Large intestine (tissue), 3 donors: ENCODE results near the gene CNPY1. TPM values are rescaled to one million over a fixed set of nuclear protein-coding genes. Genes with fewer than 3 reads are reported as not detected.

Source experiments
- DNase-seq, 2 donors: peaks; one replicate each; pipeline versions ENCODE4 v3.0.0 to v3.0.0-alpha.2; 2013
- H3K27ac ChIP-seq: one replicate; pipeline ENCODE4 v1.5.1; 2013; ENCODE audit warnings: low read length
- H3K27me3 ChIP-seq: 2 replicates; pipeline ENCODE4 v1.6.1; 2013; ENCODE audit warnings: low read length; ENCODE audit not compliant: control insufficient read depth, insufficient read depth
- H3K36me3 ChIP-seq: 2 replicates; pipeline ENCODE4 v1.6.1; 2013; ENCODE audit warnings: low read length; ENCODE audit not compliant: control insufficient read depth, insufficient read depth
- H3K4me1 ChIP-seq: one replicate; pipeline ENCODE4 v1.6.1; 2013; ENCODE audit warnings: low read length; ENCODE audit not compliant: control insufficient read depth, insufficient read depth
- H3K4me3 ChIP-seq: one replicate; pipeline ENCODE4 v1.5.1; 2013; ENCODE audit warnings: low read length
- H3K9me3 ChIP-seq: one replicate; pipeline ENCODE4 v1.6.1; 2013; ENCODE audit warnings: mild to moderate bottlenecking, low read depth, low read length, moderate library complexity; ENCODE audit not compliant: control insufficient read depth
- WGBS: methylation state at CpG from one replicate; pipeline ENCODE4 v1.1.5; 2013; ENCODE audit warnings: low lambda C conversion rate; ENCODE audit not compliant: insufficient coverage; 5-methylcytosine and 5-hydroxymethylcytosine counted together
- polyA plus RNA-seq: library from polyadenylated mRNA; unstranded; fragments of 120-200 nt; gene quantifications from one replicate; pipeline ENCODE4 v1.2.1, GENCODE V29; 2013

CNPY1 gene
- polyA plus RNA-seq, 1 donor: not detected

DNA sequence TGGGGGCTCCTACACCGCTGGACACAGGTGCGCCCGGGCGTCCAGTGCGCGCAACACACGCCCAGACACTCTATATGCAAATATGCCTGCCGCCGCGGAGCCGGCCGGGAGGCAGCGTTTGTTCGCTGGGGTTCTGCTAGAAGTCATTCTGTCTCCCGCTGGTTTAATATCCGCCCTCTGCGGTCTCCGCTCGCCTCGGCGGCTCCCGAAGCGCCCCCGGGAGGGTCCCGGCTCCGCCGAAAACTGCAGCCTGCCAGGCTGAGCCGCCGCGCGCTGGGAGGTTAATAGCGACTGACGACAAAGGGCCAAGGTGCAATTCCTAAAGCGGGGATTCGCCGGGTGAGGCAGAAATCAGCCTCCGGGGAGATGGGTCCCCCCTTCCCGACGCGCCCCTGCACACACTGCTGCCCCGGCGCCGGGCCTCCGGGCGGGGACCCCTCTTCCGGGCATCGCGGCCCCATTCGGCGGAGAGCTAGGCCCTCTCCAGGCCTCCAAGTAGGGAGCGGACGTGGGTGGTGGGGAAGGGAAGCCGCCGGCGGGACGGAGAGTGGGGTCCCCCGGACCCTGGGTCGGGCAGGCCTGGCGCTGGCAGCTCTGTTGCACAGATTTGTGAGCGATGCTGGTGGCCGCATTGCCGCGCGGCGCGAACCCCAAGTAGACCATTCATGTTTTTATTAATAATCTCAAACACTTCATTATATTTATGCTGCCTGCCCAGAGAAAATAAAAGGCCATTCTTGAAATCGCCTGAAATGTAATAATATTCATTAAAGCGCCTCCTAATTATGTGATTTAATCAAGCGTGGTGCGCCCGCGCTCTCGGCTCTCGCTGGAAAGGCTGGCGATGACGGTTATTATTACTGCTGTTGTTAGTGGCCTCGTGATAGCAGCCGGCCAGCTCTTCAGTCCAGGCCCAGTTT, 79.3 kb downstream of the CNPY1 start:
- peak in 1 of 2 donors; percentile 44 for DNase-seq
- Histone ChIP-seq H3K27ac (no peak overlapping the region), H3K27me3 (peaks cover 96% of the 10 kb centered on the region), H3K4me3 (no peak overlapping the region), H3K4me1 (peaks cover 5% of the 10 kb centered on the region), H3K36me3 (no peaks in the 10 kb centered on the region), H3K9me3 (peaks cover 17% of the 10 kb centered on the region)
- WGBS: 0% methylated on average over 1 of the region's 78 CpGs

DNA sequence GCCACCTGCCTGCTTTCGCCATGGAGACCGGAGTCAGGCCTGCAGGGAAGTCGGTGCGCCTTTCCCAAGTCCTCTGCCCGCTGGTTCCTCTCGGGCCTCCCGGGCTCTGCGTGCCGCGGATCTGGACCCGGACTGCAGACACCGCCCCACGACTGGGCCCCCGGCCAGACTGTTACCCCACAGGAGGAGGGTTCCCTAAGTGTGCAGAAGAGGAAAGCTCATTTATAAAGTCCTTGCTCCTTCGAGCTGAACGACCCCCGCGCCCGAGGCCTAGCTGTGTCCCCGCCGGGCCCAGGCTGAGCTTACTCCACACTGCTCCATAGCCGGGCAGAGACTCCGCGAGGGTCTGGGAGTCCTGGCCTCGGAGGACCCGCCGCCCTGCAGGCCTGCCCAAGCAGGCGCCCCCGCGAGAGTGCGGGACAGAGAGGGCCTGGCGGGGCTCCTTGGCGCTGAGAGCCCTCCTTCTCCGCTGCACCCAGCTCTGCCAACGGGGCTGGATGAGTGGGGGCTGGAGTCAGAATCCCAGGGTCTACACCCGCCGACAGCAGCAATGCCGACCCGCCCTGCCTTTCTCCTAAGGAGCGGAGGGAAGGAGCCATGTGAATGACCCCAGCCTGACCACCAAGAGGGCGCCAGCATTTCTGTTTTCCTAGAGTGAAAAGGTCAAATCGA, 80.1 kb downstream of the CNPY1 start:
- Histone ChIP-seq H3K36me3 (no peaks in the 10 kb centered on the region), H3K9me3 (peaks cover 17% of the 10 kb centered on the region), H3K4me1 (peaks cover 5% of the 10 kb centered on the region), H3K27ac (no peak overlapping the region), H3K4me3 (no peak overlapping the region), H3K27me3 (peaks cover 96% of the 10 kb centered on the region)
- no peak for DNase-seq
- no CpG with 5 or more reads among the region's 42 CpGs for WGBS

- H3K36me3 ChIP-seq: no peaks in the 10 kb centered on the region
- H3K27ac ChIP-seq: no peak overlapping the region
- H3K9me3 ChIP-seq: peaks cover 20% of the 10 kb centered on the region
- 3% methylated on average over 5 of the region's 9 CpGs for WGBS
- peaks cover 5% of the 10 kb centered on the region for H3K4me1 ChIP-seq
- no peak for DNase-seq
- H3K4me3 ChIP-seq: no peak overlapping the region
- peaks cover 96% of the 10 kb centered on the region for H3K27me3 ChIP-seq
These were observed 80.6 kb downstream of the CNPY1 start for GRCh38 chr7:155465761-155466141.

DNA sequence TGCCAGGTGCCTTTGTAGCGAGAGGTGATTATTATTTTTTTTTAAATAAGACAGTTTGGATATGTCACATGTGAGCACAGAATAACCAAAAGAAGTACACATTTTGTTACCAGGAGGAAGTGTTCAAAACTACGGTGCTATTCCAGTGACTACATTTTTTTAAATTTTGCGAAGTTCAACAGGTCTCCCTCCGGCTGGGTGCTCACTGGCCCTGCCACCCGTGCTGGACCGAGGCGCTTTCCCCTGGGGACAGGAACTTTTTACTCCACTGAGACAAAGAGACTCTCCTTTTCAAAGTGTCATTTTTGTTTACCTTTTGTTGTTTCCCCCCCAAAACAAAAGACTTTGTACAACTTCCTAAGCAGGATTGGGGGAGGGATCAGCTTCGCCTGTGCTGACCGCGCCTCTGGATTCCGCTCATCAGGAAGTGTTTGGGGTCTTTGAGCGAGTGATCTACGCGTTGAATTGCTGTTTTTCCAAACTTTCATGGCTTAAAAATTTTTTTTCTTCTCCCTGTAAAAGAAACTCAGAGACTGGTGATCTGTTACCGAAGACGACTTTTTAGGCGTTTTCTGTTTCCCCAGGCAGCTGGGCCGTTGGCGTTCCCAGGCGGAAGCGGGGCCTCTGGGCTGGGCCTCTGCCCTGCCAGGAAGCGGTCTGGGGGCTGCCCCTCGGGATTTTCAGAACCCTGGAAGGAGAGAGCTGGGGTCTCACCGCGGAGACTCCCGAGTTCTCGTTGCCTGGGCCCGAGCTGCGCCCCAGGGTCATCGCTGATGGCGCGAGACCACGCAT, 81.2 kb downstream of the CNPY1 start:
- Histone ChIP-seq H3K36me3 (no peaks in the 10 kb centered on the region), H3K27me3 (peaks cover 97% of the 10 kb centered on the region), H3K4me3 (no peak overlapping the region), H3K9me3 (peaks cover 20% of the 10 kb centered on the region), H3K4me1 (peaks cover 5% of the 10 kb centered on the region), H3K27ac (no peak overlapping the region)
- WGBS: 0% methylated on average over 1 of the region's 33 CpGs
- no peak for DNase-seq

DNA sequence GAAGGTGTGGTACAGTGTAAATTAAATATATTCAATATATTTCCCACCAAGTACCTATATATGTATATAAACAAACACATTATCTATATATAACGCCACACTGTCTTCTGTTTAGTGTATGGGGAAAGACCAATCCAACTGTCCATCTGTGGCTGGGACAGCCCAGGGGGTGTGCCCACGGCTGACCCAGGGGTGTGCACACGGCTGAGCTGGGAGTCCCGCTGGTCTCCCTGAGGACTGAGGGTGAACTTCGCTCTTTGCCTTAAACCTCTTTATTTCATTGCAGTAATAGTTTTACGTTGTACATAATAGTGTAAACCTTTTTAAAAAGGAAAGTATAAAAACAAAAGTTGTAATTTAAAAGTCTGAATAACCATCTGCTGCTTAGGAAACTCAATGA, 82.2 kb downstream of the CNPY1 start:
- Histone ChIP-seq H3K36me3 (no peaks in the 10 kb centered on the region), H3K27ac (no peak overlapping the region), H3K27me3 (peaks cover 97% of the 10 kb centered on the region), H3K4me1 (peaks cover 5% of the 10 kb centered on the region), H3K9me3 (peaks cover 24% of the 10 kb centered on the region), H3K4me3 (no peak overlapping the region)
- DNase-seq: no peak
- no CpG with 5 or more reads among the region's 6 CpGs for WGBS

DNA sequence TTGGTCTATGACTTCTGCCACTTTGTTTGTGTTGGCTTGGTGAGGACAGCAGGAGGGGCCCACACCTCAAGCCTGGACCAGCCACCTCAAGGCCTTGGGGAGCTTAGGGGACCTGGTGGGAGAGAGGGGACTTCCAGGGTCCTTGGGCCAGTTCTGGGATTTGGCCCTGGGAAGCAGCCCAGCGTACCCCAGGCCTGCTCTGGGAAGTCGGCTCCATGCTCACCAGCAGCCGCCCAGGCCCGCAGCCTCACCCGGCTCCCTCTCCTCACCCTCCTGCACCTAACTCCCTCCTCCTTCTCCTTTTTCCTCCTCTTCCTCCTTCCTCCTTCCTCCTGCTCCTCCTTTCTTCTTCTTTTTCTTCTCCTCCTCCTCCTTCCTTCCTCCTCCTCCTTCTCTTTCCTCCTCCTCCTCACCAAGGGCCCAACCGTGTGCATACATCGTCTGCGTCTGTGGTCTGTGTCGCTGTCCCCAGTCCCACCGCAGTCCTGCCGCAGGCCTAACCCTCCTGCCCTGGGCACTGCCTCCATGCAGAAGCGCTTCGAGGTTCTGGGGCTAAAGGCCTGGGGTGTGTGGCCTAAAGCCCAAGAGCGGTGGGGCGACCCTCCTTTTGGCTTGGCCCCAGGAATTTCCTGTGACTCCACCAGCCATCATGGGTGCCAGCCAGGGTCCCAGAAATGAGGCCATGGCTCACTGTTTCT, 83.1 kb downstream of the CNPY1 start:
- Histone ChIP-seq H3K36me3 (no peaks in the 10 kb centered on the region), H3K4me1 (peaks cover 5% of the 10 kb centered on the region), H3K27ac (no peak overlapping the region), H3K27me3 (peaks cover 96% of the 10 kb centered on the region), H3K4me3 (no peak overlapping the region), H3K9me3 (peaks cover 24% of the 10 kb centered on the region)
- DNase-seq: no peak
- WGBS: 0% methylated on average over 3 of the region's 15 CpGs

- Histone ChIP-seq H3K4me1 (peaks cover 5% of the 10 kb centered on the region), H3K36me3 (no peaks in the 10 kb centered on the region), H3K27ac (no peak overlapping the region), H3K9me3 (peaks cover 25% of the 10 kb centered on the region), H3K27me3 (peaks cover 92% of the 10 kb centered on the region), H3K4me3 (no peak overlapping the region)
- no peak for DNase-seq
- no CpG with 5 or more reads among the region's 33 CpGs for WGBS
These were observed 84.1 kb downstream of the CNPY1 start for GRCh38 chr7:155462163-155462735.

DNA sequence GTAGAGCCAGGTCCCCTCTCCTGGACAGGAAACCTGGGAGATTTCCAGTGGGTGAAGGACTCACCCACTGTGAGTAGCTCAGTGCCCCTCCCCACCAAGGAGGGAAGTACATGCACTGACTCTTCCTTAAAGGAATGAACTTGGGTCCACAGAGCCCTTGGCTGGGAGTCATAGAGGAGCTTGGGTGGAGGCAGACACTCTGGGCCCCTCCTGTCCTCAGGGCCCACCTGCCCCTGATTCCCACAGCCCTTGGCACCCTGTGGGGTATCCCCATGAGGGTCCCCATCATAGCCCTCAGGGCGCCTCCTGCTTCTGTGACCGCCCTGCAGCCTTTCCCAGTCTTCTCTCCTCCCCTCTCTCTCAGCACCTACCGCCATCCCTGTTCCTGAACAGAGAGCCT, 84.7 kb downstream of the CNPY1 start:
- DNase-seq: no peak
- Histone ChIP-seq H3K9me3 (peaks cover 21% of the 10 kb centered on the region), H3K4me1 (peaks cover 6% of the 10 kb centered on the region), H3K4me3 (no peak overlapping the region), H3K27ac (no peak overlapping the region), H3K36me3 (no peaks in the 10 kb centered on the region), H3K27me3 (peaks cover 92% of the 10 kb centered on the region)
- no CpG with 5 or more reads among the region's 3 CpGs for WGBS

GRCh38 chr7:155460926-155461613, 85.3 kb downstream of the CNPY1 start:
- Histone ChIP-seq H3K4me3 (no peak overlapping the region), H3K36me3 (no peaks in the 10 kb centered on the region), H3K27me3 (peaks cover 92% of the 10 kb centered on the region), H3K27ac (no peak overlapping the region), H3K4me1 (peaks cover 6% of the 10 kb centered on the region), H3K9me3 (peaks cover 19% of the 10 kb centered on the region)
- no peak for DNase-seq
- WGBS: no CpG with 5 or more reads among the region's 8 CpGs
